Suprapubic skin (tissue), 4 donors: ENCODE data around the gene OR6J1.
"Not testable (repeated sequence)": the region's sequence is repeated elsewhere in the genome, so short reads cannot be mapped to it uniquely, and the experiment has no call there.

Experiments used
- POLR2A ChIP-seq, 2 donors: fragments of 450-650 bp; IDR thresholded peaks; one replicate each; pipeline ENCODE4 v1.6.1; 2017; ENCODE audit warnings: antibody characterized with exemption in 2 of 2, mild to moderate bottlenecking in 2 of 2, moderate library complexity in 2 of 2
- POLR2AphosphoS5 ChIP-seq, 3 donors: sonication (generic); formaldehyde crosslinking; IDR thresholded peaks; one replicate each; pipeline ENCODE4 v1.6.1; 2017; ENCODE audit warnings: antibody characterized with exemption in 3 of 3
- TF ChIP-seq, protein P1 (sequence below), 2 donors: fragments of 200-600 bp in 1 of 2; fragments of 450-650 bp in 1 of 2; sonication (generic) in 1 of 2; IDR thresholded peaks; one replicate each; pipeline ENCODE4 v1.5.1; 2016 to 2019; ENCODE audit warnings: antibody characterized with exemption in 2 of 2, mild to moderate bottlenecking in 1 of 2, moderate library complexity in 1 of 2

- TF ChIP-seq, protein P1, sequence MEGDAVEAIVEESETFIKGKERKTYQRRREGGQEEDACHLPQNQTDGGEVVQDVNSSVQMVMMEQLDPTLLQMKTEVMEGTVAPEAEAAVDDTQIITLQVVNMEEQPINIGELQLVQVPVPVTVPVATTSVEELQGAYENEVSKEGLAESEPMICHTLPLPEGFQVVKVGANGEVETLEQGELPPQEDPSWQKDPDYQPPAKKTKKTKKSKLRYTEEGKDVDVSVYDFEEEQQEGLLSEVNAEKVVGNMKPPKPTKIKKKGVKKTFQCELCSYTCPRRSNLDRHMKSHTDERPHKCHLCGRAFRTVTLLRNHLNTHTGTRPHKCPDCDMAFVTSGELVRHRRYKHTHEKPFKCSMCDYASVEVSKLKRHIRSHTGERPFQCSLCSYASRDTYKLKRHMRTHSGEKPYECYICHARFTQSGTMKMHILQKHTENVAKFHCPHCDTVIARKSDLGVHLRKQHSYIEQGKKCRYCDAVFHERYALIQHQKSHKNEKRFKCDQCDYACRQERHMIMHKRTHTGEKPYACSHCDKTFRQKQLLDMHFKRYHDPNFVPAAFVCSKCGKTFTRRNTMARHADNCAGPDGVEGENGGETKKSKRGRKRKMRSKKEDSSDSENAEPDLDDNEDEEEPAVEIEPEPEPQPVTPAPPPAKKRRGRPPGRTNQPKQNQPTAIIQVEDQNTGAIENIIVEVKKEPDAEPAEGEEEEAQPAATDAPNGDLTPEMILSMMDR (IDR thresholded peaks at IDR 0.05): not testable (repeated sequence)
- not testable (repeated sequence) for TF ChIP-seq POLR2A, POLR2AphosphoS5 (IDR thresholded peaks at IDR 0.05)
These were observed 42.0 kb upstream of the OR6J1 start for GRCh38 chr14:22686176-22686611.
